Fibroblast of peridontal ligament (primary cell): ENCODE measurements around the gene PARD3B.
A peak's percentile ranks its signal among the peaks of the same experiment; 100 is the strongest.

ENCODE experiments used
- DNase-seq: peaks from one replicate; pipeline ENCODE4 v3.0.0-alpha.2; 2010; ENCODE audit errors: extremely low read depth

Gene PARD3B

GRCh38 chr2:204590063-204590462, 44.8 kb downstream of the PARD3B start:
- DNase-seq: no peak

- DNase-seq: no peak
Measured at GRCh38 chr2:204591225-204591624, 46.0 kb downstream of the PARD3B start.

GRCh38 chr2:204604061-204604460, 58.8 kb downstream of the PARD3B start:
- DNase-seq: no peak

- peak; percentile 87 for DNase-seq
Measured at GRCh38 chr2:204608237-204608939, 63.1 kb downstream of the PARD3B start.

GRCh38 chr2:204611017-204611631, 65.8 kb downstream of the PARD3B start:
- no peak for DNase-seq

- no peak for DNase-seq
Measured at GRCh38 chr2:204611764-204612163, 66.5 kb downstream of the PARD3B start.

- no peak for DNase-seq
Measured at GRCh38 chr2:204613635-204614034, 68.4 kb downstream of the PARD3B start.

GRCh38 chr2:204615456-204615855, 70.2 kb downstream of the PARD3B start:
- DNase-seq: no peak

GRCh38 chr2:204625135-204625534, 79.9 kb downstream of the PARD3B start:
- DNase-seq: peak; percentile 59

GRCh38 chr2:204628926-204629712, 83.8 kb downstream of the PARD3B start:
- DNase-seq: no peak

- no peak for DNase-seq
Measured at GRCh38 chr2:204632410-204632809, 87.1 kb downstream of the PARD3B start.

- no peak for DNase-seq
Measured at GRCh38 chr2:204634564-204634963, 89.3 kb downstream of the PARD3B start.

GRCh38 chr2:204635478-204635877, 90.2 kb downstream of the PARD3B start:
- DNase-seq: no peak

GRCh38 chr2:204638471-204639194, 93.4 kb downstream of the PARD3B start:
- DNase-seq: no peak

GRCh38 chr2:204643326-204643725, 98.1 kb downstream of the PARD3B start:
- DNase-seq: no peak

- peak; percentile 25 for DNase-seq
Measured at GRCh38 chr2:204645018-204645773, 99.9 kb downstream of the PARD3B start.

GRCh38 chr2:204647626-204648025, 102.4 kb downstream of the PARD3B start:
- no peak for DNase-seq

- no peak for DNase-seq
Measured at GRCh38 chr2:204650611-204651010, 105.3 kb downstream of the PARD3B start.

- no peak for DNase-seq
Measured at GRCh38 chr2:204652063-204652462, 106.8 kb downstream of the PARD3B start.

- DNase-seq: peak; percentile 66
Measured at GRCh38 chr2:204654669-204655068, 109.4 kb downstream of the PARD3B start.

- DNase-seq: peak; percentile 86
Measured at GRCh38 chr2:204655101-204655500, 109.8 kb downstream of the PARD3B start.
